Measurements from ENCODE around the gene PARVG. TPM values are rescaled to one million over a fixed set of nuclear protein-coding genes. Genes with fewer than 3 reads are reported as not detected.

The PARVG gene
- total RNA-seq, 1 donor from 2014 or later = not detected

GRCh38 chr22:44142421-44143104 lies 38.2 kb upstream of the PARVG start:
- Histone ChIP-seq H3K27me3 (ENCODE audit: control insufficient read depth, insufficient read depth, low read length) (no peaks in the 10 kb centered on the region), H3K36me3 (ENCODE audit: control insufficient read depth, insufficient read depth, low read length) (no peaks in the 10 kb centered on the region), H3K4me3 (ENCODE audit: low read depth, low read length) (no peak overlapping the region)
- FAIRE-seq = no peak
- no peak for TF ChIP-seq CTCF (IDR thresholded peaks at IDR 0.05; ENCODE audit: insufficient read depth, low read length, severe bottlenecking)
- no peak for DNase-seq (ENCODE audit: low read depth)

DNA sequence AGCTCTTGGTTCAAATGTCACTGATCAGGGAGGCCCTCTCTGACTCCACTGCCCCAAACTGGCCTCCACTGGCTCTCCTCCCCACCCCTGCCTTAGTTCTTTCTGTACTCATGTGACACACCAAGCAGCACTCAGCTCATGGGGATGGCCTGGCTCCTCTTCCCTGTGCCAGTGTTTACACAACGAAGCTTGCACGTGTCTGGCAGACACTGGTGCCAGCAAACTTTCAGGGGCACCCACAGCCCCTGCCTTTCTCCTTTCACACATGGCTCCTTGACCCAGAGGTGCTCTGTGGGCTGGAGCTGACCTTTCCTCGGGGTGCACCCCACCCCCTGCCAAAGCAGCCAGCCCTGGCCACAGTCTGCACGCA lies 37.6 kb upstream of the PARVG start:
- Histone ChIP-seq H3K36me3 (ENCODE audit: control insufficient read depth, insufficient read depth, low read length) (no peaks in the 10 kb centered on the region), H3K4me3 (ENCODE audit: low read depth, low read length) (no peak overlapping the region), H3K27me3 (ENCODE audit: control insufficient read depth, insufficient read depth, low read length) (no peaks in the 10 kb centered on the region)
- FAIRE-seq = no peak
- no peak for DNase-seq (ENCODE audit: low read depth)
- TF ChIP-seq CTCF (IDR thresholded peaks at IDR 0.05; ENCODE audit: insufficient read depth, low read length, severe bottlenecking) = no peak

GRCh38 chr22:44143579-44143978 lies 37.1 kb upstream of the PARVG start:
- no peak for DNase-seq (ENCODE audit: low read depth)
- no peak for TF ChIP-seq CTCF (IDR thresholded peaks at IDR 0.05; ENCODE audit: insufficient read depth, low read length, severe bottlenecking)
- no peak for FAIRE-seq
- Histone ChIP-seq H3K4me3 (ENCODE audit: low read depth, low read length) (no peak overlapping the region), H3K27me3 (ENCODE audit: control insufficient read depth, insufficient read depth, low read length) (no peaks in the 10 kb centered on the region), H3K36me3 (ENCODE audit: control insufficient read depth, insufficient read depth, low read length) (no peaks in the 10 kb centered on the region)

DNA sequence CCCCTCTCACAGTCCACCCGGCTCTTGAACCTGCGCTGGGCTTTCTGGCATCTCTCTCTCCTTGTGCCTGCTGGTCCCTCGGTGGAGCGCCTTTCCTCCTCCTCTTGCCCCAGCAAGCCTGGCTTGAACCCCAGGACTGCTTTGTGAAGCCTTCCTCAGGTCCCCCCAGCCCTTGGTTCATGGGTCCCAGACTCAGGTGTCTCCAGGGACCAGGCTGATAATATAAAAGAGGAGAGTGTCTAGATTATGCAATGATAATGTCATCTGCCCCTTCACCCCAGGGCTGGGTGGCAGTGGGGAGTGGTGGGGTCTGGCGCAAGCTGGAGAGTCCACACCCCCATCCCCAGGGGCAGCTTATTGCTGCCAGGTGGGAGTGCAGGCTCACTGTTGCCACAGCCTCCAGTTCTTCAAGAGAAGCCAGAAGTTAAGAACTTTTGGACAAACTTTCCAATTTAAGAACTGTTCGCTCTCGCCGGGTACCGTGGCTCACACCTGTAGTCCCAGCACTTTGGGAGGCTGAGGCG lies 36.6 kb upstream of the PARVG start:
- no peak for FAIRE-seq
- no peak for TF ChIP-seq CTCF (IDR thresholded peaks at IDR 0.05; ENCODE audit: insufficient read depth, low read length, severe bottlenecking)

DNA sequence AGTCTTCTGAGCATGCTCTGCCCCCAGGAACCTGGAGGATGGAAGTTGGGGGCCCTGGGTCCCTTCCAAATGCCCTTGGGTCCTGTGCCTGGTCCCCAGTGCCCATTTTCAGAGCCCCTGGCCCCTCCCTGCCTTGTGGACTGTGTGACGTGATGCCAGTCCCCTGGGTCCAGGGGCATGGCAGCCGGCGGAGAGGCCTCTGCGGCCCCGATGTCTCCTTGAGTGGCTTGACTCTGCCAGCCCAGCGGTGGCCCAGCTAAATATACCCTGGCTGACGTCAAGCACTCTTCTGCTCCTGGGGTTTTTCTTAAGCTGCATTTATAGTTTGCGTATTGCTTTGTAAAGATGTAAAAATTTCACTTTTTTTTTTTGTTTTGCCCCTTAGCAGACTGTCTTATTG lies 35.2 kb upstream of the PARVG start:
- H3K36me3 ChIP-seq (ENCODE audit: control insufficient read depth, insufficient read depth, low read length) = no peaks in the 10 kb centered on the region
- FAIRE-seq (no peak), DNase-seq (ENCODE audit: low read depth) (no peak)
- no peak overlapping the region for H3K4me3 ChIP-seq (ENCODE audit: low read depth, low read length)
- no peak for TF ChIP-seq CTCF (IDR thresholded peaks at IDR 0.05; ENCODE audit: insufficient read depth, low read length, severe bottlenecking)
- no peaks in the 10 kb centered on the region for H3K27me3 ChIP-seq (ENCODE audit: control insufficient read depth, insufficient read depth, low read length)

More for the DNA sequence above, 36.6 kb upstream of the PARVG start:
- no peaks in the 10 kb centered on the region for H3K27me3 ChIP-seq (ENCODE audit: control insufficient read depth, insufficient read depth, low read length)
- H3K4me3 ChIP-seq (ENCODE audit: low read depth, low read length) = no peak overlapping the region
- DNase-seq (ENCODE audit: low read depth) = no peak
- H3K36me3 ChIP-seq (ENCODE audit: control insufficient read depth, insufficient read depth, low read length) = no peaks in the 10 kb centered on the region

Measured in bronchial epithelial cell (primary cell).